ENCODE data around the gene PDZD2. TPM values are rescaled to one million over a fixed set of nuclear protein-coding genes. Genes with fewer than 3 reads are reported as not detected.

Gene PDZD2
- total RNA-seq, 1 donor from 2014 or later, result 4.3 TPM

DNA sequence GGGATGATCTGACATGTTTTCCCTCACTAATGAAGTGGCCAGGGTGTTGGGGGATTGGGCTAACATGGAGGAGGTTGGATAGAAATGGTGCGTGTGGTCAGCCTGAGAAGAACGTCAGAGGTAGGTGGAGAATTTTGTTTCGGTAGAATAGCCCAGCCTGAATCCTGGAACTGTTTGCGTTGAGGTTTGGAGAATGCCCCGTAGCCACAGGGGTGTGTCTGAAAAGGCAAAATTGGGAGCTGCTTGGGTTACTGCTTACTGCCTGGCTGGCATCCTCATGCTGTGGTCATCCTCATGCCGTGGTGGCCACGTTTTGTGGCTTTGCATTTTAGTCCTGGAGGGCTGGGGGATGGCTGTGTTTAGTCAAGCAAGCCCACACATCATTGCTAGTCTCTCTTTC, 298.3 kb downstream of the PDZD2 start:
- Mint-ChIP-seq H3K4me3 (no peak overlapping the region), H3K4me1 (ENCODE audit: unreplicated experiment) (peaks cover 17% of the 10 kb centered on the region), H3K27me3 (no peaks in the 10 kb centered on the region), H3K27ac (no peak overlapping the region), H3K36me3 (no peaks in the 10 kb centered on the region), H3K9me3 (no peaks in the 10 kb centered on the region)
- TF ChIP-seq, protein P1, sequence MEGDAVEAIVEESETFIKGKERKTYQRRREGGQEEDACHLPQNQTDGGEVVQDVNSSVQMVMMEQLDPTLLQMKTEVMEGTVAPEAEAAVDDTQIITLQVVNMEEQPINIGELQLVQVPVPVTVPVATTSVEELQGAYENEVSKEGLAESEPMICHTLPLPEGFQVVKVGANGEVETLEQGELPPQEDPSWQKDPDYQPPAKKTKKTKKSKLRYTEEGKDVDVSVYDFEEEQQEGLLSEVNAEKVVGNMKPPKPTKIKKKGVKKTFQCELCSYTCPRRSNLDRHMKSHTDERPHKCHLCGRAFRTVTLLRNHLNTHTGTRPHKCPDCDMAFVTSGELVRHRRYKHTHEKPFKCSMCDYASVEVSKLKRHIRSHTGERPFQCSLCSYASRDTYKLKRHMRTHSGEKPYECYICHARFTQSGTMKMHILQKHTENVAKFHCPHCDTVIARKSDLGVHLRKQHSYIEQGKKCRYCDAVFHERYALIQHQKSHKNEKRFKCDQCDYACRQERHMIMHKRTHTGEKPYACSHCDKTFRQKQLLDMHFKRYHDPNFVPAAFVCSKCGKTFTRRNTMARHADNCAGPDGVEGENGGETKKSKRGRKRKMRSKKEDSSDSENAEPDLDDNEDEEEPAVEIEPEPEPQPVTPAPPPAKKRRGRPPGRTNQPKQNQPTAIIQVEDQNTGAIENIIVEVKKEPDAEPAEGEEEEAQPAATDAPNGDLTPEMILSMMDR (conservative IDR thresholded peaks at IDR 0.05), result no peak
- DNase-seq (ENCODE audit: extremely low spot score, unreplicated experiment), result no peak

GRCh38 chr5:31937703-31938102, 298.8 kb downstream of the PDZD2 start:
- TF ChIP-seq, protein P1 (conservative IDR thresholded peaks at IDR 0.05), result no peak
- Mint-ChIP-seq H3K4me3 (no peak overlapping the region), H3K4me1 (ENCODE audit: unreplicated experiment) (peaks cover 17% of the 10 kb centered on the region), H3K36me3 (no peaks in the 10 kb centered on the region), H3K27ac (no peak overlapping the region), H3K9me3 (no peaks in the 10 kb centered on the region), H3K27me3 (no peaks in the 10 kb centered on the region)
- DNase-seq (ENCODE audit: extremely low spot score, unreplicated experiment), result no peak

GRCh38 chr5:31939151-31939550, 300.2 kb downstream of the PDZD2 start:
- no peaks in the 10 kb centered on the region for H3K36me3 Mint-ChIP-seq

DNA sequence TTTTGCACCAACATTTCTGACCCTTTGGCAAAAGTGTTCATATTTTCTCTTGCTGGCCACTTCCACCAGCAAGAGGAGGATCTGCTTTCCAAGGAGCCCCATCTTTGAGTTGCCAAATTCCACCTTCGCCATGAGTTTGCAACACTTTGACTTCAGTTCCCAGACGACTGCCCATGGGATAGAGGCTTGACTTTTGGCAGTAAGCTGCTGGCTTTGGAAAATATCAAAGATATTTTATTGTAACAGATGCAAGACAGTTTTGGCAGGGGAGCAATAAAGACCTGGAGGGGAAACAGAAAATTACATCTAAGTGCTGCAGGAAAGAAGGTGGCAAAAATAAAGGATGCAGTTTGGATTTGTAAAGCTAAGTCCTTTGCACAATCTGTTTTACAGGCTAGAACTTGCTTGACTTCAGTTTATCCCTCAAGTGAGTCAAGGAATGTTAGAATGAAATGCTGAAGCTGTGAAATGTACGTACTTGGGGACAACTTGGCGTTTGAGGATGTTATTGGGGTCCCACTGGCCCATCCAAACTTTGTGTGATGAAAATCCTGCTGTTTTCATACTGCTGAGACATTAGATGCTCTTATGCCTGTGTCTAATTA, 302.3 kb downstream of the PDZD2 start:
- Mint-ChIP-seq H3K9me3 (no peaks in the 10 kb centered on the region), H3K4me3 (no peak overlapping the region), H3K27ac (no peak overlapping the region), H3K4me1 (ENCODE audit: unreplicated experiment) (peaks cover 11% of the 10 kb centered on the region), H3K36me3 (no peaks in the 10 kb centered on the region), H3K27me3 (no peaks in the 10 kb centered on the region)
- TF ChIP-seq, protein P1 (conservative IDR thresholded peaks at IDR 0.05), result no peak
- DNase-seq (ENCODE audit: extremely low spot score, unreplicated experiment), result no peak

More at GRCh38 chr5:31939151-31939550, 300.2 kb downstream of the PDZD2 start:
- Mint-ChIP-seq H3K9me3 (no peaks in the 10 kb centered on the region), H3K4me3 (no peak overlapping the region), H3K4me1 (ENCODE audit: unreplicated experiment) (peaks cover 15% of the 10 kb centered on the region), H3K27me3 (no peaks in the 10 kb centered on the region), H3K27ac (no peak overlapping the region)
- TF ChIP-seq, protein P1 (conservative IDR thresholded peaks at IDR 0.05), result no peak
- no peak for DNase-seq (ENCODE audit: extremely low spot score, unreplicated experiment)

GRCh38 chr5:31942546-31942945, 303.6 kb downstream of the PDZD2 start:
- H3K27me3 Mint-ChIP-seq, result no peaks in the 10 kb centered on the region
- H3K9me3 Mint-ChIP-seq, result no peaks in the 10 kb centered on the region
- H3K36me3 Mint-ChIP-seq, result no peaks in the 10 kb centered on the region
- no peak overlapping the region for H3K27ac Mint-ChIP-seq
- TF ChIP-seq, protein P1 (conservative IDR thresholded peaks at IDR 0.05), result no peak
- peaks cover 13% of the 10 kb centered on the region for H3K4me1 Mint-ChIP-seq (ENCODE audit: unreplicated experiment)
- no peak overlapping the region for H3K4me3 Mint-ChIP-seq
- no peak for DNase-seq (ENCODE audit: extremely low spot score, unreplicated experiment)
